ENCODE measurements around the gene PICALM.

DNA sequence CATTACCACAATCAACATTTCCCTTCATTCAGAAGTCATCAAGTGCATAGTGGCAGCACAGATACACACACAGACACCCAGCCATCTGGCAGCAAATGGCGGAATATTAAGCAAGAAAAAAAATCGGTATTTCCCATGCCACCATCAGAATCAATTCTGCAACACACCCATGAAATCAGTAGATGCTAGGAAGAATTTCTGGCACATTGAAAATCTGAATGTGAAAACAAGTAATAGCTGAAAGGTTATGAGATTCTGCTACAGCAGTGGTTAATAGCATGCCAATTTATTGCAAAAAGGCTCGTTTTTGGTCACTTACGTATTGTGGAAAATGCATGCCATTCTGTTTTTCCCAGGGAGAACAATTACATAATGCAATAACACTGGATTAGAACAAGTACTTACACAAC, 91.1 kb downstream of the PICALM start:
- TF ChIP-seq CTCF (conservative IDR thresholded peaks at IDR 0.05; ENCODE audit: low read depth, low read length) (no peak), POLR2A (IDR thresholded peaks at IDR 0.05; ENCODE audit: low read depth, low read length) (no peak), RCOR1 (IDR thresholded peaks at IDR 0.05; ENCODE audit: insufficient replicate concordance, low read length) (no peak), RAD21 (IDR thresholded peaks at IDR 0.05; ENCODE audit: low read length) (no peak), CEBPB (IDR thresholded peaks at IDR 0.05; ENCODE audit: low read depth, low read length) (no peak), BHLHE40 (IDR thresholded peaks at IDR 0.05; ENCODE audit: low read depth, low read length) (no peak), MAZ (IDR thresholded peaks at IDR 0.05; ENCODE audit: borderline replicate concordance, low read depth, low read length) (no peak), USF2 (IDR thresholded peaks at IDR 0.05; ENCODE audit: low read depth, low read length) (no peak)

All from IMR-90 (cell line).